Inflammatory macrophage treated with lipopolysaccharide for 4 hours (primary cell): ENCODE data around the gene MPP7.

Experiments
- DNase-seq: peaks from one replicate; pipeline ENCODE4 v3.0.0-alpha.2; 2020

The MPP7 gene

GRCh38 chr10:28266449-28267224 lies 36.2 kb downstream of the MPP7 start:
- peak; percentile 56 for DNase-seq

- no peak for DNase-seq
Measured at GRCh38 chr10:28263136-28263857, 39.6 kb downstream of the MPP7 start.

- DNase-seq, result no peak
Measured at GRCh38 chr10:28256776-28257175, 46.1 kb downstream of the MPP7 start.

GRCh38 chr10:28254290-28254985 lies 48.4 kb downstream of the MPP7 start:
- DNase-seq, result no peak

- peak; percentile 79 for DNase-seq
Measured at GRCh38 chr10:28253169-28253785, 49.6 kb downstream of the MPP7 start.
